Right renal cortex interstitium (tissue), 3 donors: ENCODE data around the gene HES5. TPM values are rescaled to one million over a fixed set of nuclear protein-coding genes. Genes with fewer than 3 reads are reported as not detected.
"Not testable (repeated sequence)": the region's sequence is repeated elsewhere in the genome, so short reads cannot be mapped to it uniquely, and the experiment has no call there.

Source experiments
- DNase-seq, 3 donors: peaks; one replicate each; pipeline ENCODE4 v3.0.0-alpha.2; 2013; ENCODE audit warnings: low read depth in 3 of 3, low spot score in 2 of 3
- polyA plus RNA-seq, 3 donors: library from polyadenylated mRNA; unstranded; fragments of 120-200 nt; gene quantifications; one replicate each; pipeline ENCODE4 v1.2.1, GENCODE V29; 2013; ENCODE audit not compliant: insufficient read length in 3 of 3

Gene HES5
- polyA plus RNA-seq, 3 donors = 0.23 to 0.28 (median 0.24) TPM

GRCh38 chr1:2561446-2561845 is 31.4 kb upstream of the HES5 start:
- DNase-seq = no peak

DNA sequence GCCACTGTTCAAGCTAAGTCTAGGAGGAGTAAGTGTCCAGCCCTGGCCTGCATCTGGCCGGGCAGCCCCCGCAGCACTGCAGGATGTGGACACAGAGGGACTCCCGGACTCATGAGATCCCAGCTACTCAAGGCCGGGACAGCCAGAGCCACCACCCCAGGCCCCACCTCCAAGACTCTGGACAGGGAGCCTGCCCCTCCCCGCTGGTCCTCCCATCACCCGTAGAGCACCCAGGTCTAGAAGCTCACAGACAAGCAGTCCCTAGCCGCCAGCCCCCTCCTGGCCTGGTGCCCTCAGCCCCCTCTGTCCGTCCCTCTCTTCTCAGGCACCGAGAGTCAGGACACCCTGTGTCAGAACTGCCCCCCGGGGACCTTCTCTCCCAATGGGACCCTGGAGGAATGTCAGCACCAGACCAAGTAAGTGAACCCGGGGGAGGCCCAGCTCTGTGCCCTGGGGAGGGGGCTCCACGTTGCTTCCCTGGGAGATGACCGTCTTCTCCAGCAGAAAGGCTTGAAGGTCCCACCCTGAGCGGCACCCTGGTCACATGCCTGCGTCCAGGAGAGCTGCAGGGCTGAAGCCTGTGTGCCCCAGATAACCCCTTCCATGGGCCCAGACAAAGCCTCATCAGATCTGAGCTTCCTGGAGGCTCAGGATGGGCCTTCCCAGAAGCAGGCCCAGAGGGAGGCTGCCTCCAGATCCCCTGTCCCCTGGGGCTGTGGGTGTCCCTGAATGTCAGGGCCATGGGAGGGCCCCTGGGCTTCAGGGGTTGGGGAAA is 30.4 kb upstream of the HES5 start:
- no peak for DNase-seq

DNA sequence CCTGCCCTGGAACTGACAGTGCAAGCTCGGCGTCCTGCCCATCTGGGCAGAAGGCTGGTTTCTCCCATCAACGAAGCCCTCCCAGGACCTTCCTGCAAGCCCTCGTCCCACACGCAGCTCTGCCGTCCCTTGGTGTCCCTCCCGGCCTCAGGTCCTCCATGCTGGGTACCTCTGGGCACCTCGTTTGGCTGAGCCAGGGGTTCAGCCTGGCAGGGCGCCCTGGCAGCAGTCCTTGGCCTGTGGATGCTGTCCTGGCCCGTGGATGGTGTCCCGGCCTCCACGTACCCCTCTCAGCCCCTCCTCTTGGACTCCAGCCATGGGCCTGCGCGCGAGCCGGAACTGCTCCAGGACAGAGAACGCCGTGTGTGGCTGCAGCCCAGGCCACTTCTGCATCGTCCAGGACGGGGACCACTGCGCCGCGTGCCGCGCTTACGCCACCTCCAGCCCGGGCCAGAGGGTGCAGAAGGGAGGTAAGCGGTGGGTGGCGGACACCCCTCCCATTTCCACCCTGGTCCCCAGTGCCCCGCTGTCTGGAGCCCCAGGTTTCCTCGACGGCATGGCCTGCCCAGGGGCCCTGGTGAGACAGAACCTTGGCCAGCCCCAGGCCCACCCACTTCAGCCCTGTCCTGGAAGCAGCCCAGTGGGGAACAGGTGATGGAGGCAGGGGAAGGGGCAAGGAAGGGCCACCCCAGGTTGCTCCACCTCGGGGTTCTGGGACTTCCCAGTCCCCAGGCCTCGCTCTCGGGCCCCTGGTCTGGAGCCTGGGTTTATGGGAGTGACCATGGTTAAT is 29.6 kb upstream of the HES5 start:
- no peak for DNase-seq

DNA sequence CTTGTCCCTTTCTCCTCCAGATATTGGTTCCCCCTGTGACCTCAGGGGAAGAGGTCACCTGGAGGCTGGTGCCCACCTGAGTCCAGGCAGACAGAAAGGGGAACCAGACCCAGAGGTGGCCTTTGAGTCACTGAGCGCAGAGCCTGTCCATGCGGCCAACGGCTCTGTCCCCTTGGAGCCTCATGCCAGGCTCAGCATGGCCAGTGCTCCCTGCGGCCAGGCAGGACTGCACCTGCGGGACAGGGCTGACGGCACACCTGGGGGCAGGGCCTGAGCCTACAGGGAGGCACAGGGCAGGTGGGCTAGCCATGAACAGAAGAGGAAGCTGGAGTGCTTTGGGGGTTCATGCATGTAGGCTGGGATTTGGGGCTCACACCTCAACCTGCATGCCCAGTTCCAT is 28.8 kb upstream of the HES5 start:
- no peak for DNase-seq

- no peak for DNase-seq
These were observed 28.4 kb upstream of the HES5 start for GRCh38 chr1:2558420-2558819.

DNA sequence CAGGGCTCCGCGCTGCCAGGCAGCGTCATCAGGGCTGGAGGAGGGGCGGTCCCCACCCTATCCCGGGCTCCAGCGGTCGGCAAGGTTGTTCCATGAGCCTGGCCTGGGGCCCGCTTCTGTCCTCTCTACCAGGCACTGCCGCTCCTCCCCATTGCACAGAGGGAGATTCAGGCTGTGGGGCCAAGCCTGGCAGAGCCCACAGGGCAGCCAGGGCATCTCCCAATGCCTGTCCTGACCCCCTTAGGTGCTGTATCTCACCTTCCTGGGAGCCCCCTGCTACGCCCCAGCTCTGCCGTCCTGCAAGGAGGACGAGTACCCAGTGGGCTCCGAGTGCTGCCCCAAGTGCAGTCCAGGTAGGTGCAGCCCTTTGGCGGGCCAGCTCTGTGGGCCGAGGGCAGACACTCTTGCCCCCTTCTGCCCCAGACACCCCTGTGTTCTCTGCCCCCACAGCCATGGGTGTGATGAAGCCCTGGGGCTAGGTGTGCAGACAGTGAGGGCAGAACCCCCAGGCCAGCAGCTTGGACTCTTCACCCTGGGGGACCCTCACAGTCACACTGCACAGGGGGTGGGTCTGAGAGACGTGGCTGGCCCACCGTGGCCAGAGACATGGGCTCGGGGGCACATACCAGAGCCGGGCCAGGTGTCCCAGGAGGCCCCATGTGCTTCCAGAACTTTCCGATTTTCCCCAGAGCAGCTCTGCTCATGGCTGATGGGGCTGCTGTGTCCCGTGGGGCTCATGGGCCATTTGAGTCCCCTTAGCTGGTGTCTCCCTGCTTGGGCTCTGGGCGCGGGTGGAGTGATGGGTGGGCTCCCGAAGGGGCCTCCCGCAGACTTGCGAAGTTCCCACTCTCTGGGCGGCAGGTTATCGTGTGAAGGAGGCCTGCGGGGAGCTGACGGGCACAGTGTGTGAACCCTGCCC is 27.7 kb upstream of the HES5 start:
- no peak for DNase-seq

GRCh38 chr1:2556678-2557481 is 26.8 kb upstream of the HES5 start:
- DNase-seq = no peak

DNA sequence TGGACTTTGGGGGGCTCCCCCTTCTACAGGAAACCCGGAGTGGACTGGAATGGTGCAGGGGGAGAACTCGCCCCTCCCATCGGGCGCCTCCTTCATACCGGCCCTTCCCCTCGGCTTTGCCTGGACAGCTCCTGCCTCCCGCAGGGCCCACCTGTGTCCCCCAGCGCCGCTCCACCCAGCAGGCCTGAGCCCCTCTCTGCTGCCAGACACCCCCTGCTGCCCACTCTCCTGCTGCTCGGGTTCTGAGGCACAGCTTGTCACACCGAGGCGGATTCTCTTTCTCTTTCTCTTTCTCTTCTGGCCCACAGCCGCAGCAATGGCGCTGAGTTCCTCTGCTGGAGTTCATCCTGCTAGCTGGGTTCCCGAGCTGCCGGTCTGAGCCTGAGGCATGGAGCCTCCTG is 26.2 kb upstream of the HES5 start, which contains the start of gene TNFRSF14:
Gene TNFRSF14 (plus strand): TSS at position 95 of the 401 bp plus-strand sequence. CDS start 294 bp downstream, at position 389.
- DNase-seq = no peak

GRCh38 chr1:2555634-2556276 is 25.7 kb upstream of the HES5 start:
- no peak for DNase-seq

DNA sequence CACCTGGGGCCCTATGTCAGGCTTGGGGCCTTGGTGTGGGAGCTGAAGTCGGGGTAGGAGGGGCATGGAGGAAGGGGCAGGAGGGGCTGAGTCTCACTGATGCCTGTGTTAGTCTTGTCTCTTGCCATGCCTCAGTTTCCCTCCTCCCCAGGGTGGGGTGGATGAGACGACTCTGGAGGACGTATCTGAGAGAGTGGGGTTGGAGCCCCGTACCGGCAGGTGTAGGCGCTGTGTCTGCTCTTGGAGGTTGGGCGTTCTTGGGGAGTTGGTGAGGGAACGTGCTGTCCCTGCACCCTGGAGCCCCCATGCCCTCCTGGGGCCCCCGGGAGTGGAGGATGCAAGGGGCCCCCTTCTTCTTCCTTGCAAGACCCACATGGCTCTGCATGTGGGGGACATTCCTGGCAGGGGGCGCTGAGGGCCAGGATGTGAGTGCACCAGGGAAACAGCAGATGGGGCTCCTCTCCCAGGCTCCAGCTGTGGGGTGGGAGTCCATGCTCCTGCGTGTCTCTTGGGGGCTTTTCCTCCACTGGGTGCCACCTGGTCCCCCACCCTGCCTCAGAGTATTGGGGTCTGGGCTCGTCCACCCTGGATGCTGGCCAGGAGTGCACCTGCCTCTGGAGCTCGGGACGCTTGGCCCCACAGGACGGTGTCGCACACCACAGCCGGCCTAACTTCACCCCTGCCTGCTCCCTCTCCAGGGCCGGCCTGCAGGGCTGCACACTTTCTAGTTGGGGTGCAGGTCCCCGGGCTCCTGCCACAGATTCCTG is 24.7 kb upstream of the HES5 start:
- DNase-seq = no peak

DNA sequence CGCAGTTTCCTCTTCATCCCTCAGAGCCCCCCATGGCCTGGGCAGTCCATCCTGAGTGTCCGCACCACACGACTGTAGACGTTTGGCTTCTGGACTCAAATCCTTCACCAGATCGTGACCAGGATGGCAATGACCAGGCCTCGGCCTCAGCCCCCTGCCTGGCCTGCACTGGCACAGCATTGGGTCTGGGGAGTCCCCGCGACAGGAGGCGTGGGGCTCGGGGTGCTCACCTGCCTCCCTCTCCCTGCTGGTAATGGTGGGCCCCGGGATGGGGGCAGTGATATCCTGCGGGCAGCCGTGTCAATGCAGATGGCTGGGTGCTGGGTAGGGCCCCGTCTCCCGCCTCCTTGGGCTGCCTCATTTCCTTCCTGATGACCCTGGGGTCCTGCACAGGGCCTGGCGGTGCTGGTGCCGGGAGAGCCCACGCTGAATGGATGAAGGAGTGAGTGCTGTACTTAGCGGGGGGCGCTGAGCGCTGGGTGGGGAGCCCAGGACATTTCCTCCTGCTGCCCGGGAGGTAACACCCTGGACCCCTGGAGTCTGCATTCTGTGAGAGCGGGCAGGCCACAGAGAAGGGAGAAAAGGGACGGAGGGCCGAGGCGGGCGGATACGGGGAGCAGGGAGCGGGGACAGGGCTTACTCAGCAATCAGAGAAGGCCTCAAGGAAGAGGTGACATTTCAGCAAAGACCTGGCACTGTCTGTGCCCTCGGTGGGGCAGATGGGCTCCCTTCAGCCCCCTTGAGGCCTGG is 24.0 kb upstream of the HES5 start:
- DNase-seq = no peak

DNA sequence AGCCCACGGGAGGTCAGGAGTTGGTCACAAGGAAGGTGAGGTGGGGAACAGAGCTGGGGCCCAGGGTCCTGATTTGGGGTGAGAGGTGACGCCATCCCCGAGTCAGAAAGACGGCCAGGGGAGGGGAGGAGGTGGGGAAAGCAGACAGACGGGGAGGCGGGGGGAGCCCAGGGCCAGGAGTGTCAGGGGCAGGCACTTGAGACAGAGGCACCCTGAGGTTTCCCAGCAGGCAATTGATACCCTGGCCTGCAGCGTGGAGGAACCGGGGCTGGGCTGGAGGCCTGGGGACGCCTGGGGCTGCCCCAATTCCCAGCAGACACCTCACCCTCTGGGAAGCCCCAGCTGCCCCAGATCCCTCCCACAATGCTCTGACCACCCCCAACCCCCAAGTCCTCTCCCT is 23.0 kb upstream of the HES5 start:
- not testable (repeated sequence) for DNase-seq

GRCh38 chr1:2552189-2552588 is 22.1 kb upstream of the HES5 start:
- no peak for DNase-seq

DNA sequence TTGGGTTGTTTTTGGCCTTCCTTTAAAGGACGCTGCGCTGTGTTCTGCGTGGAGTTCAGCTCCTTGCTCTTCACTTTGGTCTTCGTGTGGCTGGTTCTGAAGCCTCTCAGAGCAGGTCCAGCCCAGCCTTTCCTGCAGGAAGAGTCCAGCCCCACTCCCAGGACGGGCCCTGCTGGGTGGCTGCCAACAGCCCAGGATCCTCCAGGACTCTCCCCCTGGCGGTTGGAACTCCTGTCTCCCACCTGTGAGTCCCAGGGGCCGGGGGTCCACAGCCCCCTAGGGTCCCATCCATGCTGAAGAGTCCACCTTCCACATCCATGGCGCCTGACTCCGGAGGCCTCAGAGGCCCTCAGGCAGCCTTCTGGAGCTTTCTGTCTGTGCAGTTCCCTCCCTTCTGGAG is 21.5 kb upstream of the HES5 start:
- DNase-seq = not testable (repeated sequence)

GRCh38 chr1:2550309-2550861 is 20.3 kb upstream of the HES5 start:
- not testable (repeated sequence) for DNase-seq

DNA sequence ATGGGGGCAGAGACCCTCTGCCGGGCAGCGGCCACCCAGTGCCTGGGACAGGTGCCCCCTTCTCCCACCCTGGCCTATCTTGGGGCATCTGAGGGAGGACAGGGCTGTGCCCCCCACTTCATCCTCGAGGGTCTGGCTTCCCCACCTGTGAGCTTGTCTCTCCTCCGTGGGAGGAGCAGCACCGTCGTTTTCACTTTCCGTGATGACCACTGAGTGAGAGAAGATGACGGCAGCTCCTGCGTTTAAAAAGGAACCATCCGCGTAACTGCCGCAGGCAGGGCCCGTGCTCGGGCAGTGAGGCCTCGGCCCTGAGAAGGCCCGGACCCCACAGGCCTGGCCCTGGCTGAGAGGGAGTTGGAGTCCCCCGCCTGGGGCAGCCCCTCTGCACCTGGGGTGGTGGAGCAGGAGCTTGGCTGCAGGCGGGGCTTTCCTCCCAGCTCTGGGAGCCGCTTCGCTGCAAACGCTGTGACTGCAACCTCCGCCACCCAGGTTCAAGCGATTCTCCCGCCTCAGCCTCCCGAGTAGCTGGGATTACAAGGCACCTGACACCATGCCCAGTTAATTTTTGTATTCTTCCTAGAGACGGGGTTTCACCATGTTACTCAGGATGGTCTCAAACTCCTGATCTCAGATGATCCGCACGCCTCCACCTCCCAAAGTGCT is 19.4 kb upstream of the HES5 start:
- not testable (repeated sequence) for DNase-seq

GRCh38 chr1:2548068-2548589 is 18.1 kb upstream of the HES5 start:
- DNase-seq = no peak
